HG03103 (cell line): Measurements from ENCODE around the gene PARD6A.

Experiments
- ATAC-seq: cut with Tn5 transposase; IDR thresholded peaks from one replicate; pipeline ENCODE4 v1.9.1; 2021; ENCODE audit warnings: low read depth; ENCODE audit not compliant: unreplicated experiment

PARD6A gene, protein sequence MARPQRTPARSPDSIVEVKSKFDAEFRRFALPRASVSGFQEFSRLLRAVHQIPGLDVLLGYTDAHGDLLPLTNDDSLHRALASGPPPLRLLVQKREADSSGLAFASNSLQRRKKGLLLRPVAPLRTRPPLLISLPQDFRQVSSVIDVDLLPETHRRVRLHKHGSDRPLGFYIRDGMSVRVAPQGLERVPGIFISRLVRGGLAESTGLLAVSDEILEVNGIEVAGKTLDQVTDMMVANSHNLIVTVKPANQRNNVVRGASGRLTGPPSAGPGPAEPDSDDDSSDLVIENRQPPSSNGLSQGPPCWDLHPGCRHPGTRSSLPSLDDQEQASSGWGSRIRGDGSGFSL

DNA sequence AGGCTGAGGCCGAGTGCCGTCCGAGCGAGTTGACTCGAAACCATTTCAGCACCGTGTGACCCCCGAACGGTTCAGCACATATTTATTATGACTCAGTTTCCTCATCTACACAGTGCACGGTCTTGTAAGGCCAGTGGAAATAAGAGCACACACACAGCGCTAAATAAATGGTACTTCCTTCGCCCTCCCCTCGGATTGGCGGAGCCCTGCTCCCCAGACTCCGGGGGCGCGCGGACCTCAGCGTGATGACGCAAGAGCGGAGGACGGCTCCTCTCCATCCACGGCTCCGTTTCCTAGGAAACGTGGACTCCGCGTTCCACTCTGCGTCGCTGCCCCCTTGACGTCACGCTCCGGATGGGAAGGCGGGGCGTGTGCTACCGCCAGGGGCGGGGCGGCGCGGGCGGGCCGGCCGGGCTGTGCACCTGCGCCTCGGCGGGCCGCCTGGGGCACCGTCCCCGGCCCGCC is at the start of gene PARD6A:
PARD6A (plus strand) TSS at position 397 of the 465 bp plus-strand sequence. CDS start 79 bp downstream, outside the sequence.
- ATAC-seq: peak; percentile 60

DNA sequence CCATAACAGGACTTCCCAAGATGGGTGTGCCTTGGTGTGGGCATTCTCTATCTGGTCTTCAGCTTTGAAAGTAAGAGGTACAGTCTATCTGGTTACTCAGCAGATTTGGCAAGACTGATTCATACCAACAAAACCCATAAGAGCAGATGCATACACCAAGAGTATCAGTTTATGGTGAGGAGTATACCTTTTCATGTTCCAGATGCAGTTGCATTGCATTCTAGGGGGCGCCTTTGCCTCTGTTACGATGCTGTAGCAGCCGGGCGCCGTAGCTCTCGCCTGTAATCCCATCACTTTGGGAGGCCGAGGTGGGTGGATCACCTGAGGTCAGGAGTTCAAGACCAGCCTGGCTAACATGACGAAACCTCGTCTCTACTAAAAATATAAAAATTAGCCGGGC is 47.0 kb upstream of the PARD6A start:
- no peak for ATAC-seq

DNA sequence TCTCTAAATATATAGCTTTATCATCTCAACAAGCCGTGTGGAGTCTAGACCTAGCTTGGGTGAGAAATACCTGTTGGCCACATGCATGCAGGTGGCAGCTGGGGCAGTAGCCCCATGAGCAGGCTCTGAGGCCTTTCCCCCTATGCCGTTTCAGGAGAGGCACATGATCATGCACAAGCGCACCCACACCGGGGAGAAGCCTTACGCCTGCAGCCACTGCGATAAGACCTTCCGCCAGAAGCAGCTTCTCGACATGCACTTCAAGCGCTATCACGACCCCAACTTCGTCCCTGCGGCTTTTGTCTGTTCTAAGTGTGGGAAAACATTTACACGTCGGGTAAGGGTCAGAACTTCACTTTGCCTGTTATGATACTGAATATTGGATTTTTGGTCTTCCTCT is 32.5 kb upstream of the PARD6A start:
- ATAC-seq: no peak

DNA sequence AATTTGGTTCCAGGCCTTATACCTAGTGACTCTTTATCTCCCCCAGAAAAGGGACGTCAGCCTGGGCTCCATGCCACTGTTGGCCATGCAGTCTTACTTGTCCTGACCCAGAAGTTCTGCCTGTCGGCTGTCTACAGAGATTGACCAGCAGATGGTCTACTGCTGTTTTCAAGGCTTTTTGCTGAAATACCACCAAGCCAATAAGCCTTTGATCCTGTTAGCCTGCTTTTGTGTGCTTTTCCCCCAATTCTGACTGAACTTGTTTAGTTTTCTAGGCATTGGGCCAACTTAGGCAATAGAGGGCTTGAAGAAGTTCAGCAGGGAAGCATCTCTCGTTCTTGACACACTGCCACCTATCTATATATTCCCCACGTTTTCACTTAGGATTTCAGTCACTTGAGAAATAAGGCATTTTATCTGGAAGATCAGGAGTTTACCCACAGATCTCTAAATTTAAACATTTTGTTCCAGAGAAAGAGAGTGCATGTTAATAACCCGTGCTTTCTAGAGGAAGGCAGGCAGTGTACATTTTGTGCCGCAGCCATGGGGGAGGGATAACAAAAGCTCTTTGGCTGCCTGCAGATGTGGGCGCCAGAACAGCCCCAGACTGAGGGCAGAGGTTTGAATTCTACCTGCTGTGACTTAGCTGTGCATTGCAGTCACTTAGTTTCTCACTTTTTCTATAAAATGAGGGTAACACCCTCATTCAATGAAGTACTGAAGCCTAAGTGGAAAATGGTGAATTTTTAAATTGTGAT is 28.2 kb upstream of the PARD6A start:
- no peak for ATAC-seq

DNA sequence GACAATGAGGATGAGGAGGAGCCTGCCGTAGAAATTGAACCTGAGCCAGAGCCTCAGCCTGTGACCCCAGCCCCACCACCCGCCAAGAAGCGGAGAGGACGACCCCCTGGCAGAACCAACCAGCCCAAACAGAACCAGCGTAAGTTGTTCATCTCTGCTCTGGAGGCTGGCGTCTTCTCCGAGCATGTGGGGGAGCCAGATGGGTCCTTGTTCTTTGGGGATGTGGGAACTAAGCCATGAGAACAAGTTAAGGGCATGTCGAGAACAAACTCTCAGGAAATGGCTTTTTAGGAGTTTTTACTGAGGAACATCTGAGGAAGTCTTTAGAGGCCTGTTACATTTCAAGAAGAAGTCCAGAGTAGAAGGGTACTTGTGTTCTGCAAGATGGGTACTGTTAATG is 24.0 kb upstream of the PARD6A start:
- no peak for ATAC-seq

DNA sequence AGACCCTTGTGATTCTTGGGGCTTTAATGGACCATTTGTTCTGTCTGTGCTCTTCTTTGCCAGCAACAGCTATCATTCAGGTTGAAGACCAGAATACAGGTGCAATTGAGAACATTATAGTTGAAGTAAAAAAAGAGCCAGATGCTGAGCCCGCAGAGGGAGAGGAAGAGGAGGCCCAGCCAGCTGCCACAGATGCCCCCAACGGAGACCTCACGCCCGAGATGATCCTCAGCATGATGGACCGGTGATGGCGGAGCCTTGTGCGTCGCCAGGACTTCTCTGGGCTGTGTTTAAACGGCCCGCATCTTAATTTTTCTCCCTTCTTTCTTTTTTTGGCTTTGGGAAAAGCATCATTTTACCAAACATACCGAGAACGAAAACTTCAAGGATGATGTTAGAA is 23.1 kb upstream of the PARD6A start:
- no peak for ATAC-seq

DNA sequence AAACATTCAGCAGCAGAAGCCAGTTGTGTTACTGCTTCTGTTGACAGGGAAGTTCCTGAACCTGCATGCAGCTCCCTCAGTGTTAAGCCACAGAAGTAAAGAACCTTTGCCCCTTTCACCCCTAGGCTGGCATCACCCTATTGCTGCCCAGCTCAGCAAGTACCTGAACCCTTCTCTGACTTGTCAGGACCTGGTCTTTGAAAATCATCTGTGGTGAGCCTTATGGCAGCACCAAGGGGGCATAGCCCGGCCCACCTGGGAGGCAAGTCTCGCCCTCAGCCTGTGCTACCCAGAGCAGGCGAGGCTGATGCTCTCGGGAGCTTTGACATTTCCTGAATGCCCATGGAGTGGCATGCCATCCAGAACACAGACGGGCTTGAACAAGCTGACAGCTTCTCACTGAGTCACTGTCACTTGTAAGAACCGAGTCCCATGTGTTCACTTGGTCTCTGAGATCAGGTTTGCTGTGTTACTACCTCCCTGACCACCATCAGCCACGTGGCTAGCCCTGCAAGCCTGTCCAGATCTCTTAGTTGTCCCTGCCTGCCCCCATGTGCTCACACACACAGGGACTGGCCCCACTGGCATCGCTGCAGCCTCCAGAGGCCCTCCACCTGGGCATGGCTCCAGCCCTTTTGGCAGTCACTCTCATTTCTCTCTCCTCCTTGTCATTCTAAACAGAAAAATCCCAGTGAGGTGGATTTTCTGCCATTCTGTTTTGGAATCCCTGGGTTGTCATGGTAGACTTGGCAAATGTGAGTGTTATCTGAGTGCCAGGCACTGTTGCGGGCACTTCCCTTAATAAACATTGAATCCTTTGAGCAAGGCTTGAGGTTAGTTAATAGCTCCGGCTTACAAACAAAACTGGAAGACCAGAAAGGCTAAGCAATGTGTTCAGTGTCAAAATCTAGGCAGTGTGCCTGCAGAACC is 18.7 kb upstream of the PARD6A start:
- ATAC-seq: no peak

DNA sequence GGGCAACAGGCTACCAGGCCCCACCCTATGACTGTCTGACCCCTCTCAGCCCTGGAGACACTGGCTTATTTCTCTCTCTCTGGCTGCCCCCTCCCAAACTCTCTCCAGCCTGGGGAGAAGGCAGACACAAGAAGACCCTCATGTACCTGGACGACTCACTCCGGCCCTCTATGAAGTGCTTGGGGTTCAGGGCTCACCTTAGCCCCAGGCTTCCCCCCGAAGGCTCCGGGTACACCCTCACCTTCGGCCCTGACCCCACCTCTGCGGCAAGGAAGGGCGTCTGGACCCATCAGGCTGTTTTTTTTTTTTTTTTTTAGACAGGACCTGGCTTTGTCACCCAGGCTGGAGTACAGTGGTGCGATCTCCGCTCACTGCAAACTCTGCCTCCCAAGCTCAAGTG is 16.7 kb upstream of the PARD6A start:
- no peak for ATAC-seq

DNA sequence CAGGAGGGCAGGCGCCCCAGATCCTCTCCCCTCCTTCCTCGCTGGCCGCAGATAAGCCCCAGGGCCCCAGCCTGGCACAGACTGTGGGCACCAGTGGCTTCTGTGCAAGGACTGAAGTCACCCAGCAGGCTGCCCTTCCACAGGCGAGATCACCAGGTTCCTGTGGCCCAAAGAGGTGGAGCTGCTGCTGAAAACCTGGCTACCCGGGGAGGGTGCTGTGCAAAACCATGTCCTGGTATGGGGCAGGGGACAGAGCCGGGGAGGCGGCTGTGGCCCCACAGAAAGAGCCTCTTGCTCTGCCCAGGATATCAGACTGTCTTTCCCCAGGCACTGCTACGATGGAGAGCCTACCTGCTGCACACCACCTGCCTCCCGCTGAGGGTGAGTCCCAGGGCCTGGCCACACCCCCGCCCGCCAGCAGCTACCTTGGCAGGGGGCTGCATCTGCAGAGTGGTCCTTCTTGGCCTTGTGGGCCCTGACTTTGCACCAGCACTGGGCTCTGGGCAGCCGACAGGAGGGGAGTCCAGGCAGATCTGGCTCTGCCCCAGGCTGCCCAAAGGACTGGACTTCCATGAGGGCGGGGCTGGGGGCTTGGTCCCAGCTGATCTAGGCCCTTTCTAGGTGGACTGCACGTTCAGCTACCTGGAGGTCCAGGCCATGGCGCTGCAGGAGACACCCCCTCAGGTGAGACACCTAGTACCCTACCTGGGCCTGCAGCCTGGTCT is 15.2 kb upstream of the PARD6A start:
- ATAC-seq: peak; percentile 9

DNA sequence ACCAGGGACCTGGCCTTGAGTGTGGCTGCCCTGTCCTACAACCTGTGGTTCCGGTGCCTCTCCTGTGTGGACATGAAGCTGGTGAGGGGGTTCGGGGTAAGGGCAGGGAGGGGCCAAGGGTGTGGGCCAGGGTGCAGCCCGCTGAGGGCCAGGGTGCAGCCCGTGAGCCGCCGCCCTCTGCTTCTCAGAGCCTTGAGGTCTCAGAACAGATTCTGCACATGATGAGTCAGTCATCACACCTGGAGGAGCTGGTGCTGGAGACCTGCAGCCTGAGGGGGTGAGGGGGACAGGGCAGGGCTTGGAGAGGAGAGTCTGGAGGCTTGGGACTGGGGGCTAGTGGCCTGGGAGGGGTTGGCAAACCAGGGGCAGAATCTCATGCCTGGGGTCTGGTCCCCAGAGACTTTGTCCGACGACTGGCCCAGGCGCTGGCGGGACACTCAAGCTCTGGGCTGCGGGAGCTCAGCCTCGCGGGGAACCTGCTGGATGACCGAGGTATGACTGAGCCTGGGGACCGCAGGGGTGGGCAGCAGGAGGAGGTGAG is 13.6 kb upstream of the PARD6A start:
- no peak for ATAC-seq

DNA sequence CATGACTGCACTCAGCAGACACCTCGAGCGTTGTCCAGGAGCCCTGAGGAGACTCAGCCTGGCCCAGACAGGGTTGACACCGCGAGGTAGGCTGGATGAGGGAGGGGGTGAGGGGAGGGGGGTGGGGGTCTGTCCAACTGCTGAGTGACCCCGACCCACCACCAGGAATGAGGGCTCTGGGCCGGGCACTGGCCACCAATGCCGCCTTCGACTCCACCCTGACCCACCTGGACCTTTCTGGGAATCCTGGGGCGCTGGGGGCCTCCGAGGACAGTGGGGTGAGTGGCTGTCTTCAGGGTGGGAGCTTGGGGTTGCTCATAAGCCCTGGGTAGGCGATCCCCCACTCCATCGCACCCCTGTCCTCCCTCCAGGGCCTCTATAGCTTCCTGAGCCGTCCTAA is 13.1 kb upstream of the PARD6A start:
- ATAC-seq: no peak

DNA sequence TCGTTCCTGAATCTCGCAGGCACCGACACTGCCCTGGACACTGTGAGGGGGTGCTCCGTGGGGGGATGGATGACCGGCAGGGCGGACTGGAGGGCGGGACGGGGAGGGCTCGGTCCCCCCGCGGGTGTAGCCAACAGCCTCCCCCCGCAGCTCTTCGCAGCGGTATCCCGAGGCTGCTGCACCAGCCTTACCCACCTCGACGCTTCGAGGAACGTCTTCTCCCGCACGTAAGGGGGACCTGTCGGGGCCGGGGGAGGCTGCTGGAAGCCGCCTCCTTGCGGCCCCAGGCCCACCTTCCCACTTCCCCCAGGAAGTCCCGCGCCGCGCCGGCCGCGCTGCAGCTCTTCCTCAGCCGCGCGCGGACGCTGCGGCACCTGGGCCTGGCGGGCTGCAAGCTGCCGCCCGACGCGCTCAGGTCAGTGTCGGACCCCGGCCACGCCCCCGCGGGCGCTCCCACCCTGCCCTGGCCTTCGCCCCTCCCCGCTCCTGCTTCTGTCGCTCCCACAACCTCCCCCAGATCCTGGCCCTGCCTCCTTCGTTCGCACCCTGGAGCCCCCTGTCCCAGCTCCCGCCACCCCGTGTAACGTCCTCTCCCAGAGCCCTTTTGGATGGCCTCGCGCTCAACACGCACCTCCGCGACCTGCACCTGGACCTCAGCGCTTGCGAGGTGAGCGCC is 12.5 kb upstream of the PARD6A start:
- no peak for ATAC-seq

DNA sequence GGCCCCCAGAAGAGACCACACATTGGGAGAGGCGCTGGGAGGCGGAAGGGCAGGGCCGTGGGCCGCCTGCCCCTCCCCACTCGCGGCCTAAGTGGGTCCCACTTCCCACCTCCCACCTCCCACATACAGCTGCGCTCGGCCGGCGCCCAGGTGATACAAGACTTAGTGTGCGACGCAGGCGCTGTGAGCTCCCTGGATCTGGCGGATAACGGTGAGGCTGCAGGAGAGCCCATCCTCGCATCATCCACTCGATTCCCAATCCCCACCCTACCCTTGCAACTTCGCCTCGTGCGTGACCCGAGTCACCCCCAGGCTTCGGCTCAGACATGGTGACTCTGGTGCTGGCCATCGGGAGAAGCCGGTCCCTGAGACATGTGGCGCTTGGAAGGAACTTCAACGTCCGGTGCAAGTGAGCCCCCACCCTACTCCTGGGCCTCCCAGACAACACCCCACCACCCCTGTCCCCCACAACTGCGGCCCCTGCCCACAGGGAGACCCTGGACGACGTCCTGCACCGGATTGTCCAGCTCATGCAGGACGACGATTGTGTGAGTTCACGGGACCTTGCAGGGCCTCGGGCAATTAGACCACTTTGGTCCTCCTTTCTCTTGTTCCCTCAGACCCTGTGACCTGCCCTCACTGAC is 11.9 kb upstream of the PARD6A start:
- ATAC-seq: no peak

DNA sequence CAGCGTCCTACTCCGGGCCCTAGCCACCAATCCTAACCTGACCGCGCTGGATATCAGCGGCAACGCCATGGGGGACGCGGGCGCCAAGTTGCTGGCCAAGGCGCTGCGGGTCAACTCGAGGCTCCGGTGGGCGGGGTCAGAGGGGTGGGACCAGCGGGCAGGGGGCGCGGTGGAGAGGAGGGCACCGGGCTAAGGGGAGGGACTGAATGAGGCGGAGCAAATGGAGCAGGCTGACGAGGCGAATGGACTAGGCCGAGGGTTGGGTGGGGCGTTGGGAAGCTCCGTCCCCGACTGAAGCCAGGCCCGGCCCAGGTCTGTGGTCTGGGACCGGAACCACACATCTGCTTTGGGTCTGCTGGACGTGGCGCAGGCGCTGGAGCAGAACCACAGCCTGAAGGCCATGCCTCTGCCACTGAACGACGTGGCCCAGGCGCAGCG is 11.2 kb upstream of the PARD6A start:
- no peak for ATAC-seq

DNA sequence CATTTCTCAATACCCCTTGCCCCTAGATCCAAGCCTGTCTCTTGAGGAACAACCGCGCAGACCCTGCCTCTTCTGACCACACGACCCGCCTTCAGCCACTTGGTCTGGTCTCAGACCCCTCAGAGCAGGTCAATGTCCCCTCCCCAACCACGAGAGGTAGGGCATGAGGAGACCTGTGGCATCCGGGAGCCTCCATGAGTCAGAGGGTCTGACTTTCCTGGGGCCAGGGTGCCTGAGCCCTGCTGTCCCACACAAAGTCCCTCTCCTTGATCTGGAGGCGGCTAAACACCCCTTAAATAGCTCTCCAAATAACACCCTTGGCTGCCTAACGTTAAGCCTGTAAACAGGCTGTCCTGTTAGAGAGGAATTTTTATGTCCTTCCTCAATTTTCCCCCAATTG is 10.7 kb upstream of the PARD6A start:
- no peak for ATAC-seq

DNA sequence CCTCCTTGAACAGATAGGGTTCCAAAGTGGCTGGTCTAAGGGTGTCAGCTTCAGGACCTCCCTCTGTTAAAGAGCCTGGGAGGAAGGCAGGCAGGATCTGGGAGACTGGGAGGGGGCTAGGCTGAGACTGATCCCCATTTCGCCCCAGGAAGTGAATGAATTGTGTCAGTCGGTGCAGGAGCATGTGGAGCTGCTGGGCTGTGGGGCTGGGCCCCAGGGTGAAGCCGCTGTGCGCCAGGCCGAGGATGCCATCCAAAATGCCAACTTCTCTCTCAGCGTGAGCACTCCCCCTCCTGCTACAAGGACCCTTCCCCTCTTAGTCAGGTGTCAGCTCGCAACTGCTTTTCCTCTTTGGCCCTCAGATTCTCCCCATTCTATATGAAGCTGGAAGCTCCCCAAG is 9.7 kb upstream of the PARD6A start:
- no peak for ATAC-seq

DNA sequence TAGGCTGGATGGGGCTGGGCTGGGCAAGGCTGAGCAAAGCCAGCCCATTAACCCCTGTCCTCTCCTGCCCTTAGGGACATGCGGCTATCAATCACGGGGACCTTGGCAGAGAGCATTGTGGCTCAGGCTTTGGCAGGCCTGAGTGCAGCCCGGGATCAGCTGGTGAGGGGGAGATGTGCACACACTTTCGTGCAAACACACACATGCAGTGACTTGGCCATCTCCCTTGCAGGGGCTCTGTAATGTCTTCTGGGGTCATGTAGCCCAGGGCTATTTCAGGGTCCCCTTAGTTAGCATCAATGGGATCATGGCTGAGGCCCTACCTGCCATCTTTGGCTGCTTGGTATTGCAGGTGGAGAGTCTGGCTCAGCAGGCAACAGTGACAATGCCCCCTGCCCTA is 8.9 kb upstream of the PARD6A start:
- no peak for ATAC-seq

DNA sequence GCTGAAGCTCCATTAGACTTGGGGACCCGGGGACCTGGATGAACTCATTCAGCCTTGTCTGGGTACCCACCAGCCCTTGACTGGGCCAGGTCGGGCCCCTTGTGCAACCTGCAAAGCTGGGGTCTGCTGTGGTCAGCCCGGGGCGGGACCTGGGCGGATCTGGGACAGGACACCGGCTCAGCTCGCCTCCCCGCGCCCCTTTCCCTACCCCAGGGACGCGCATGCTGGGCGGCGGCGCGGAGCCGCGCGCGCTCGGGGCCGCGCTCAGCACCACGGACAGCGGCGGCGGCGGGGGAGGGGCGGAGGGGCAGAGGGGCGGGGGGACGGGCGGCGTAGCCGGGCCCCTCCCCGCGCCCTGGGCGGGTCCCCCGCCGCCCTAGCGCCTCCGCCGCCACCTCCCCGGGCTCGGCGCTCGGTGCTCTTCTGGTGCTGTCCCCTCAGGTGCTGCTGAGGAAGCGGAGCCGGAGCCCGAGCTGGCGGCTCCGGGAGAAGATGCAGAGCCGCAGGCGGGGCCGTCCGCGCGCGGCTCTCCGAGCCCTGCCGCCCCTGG is 8.1 kb upstream of the PARD6A start:
- no peak for ATAC-seq
